WTC11 (cell line): ENCODE results near the gene ZKSCAN2.

Experiments
- CBFB ChIP-seq: sonication (generic); formaldehyde crosslinking; IDR thresholded peaks from 2 replicates; pipeline ENCODE4 v1.8.1; 2022; ENCODE audit warnings: mild to moderate bottlenecking, low read depth, missing genetic modification reagents
- CREB1 ChIP-seq: sonication (generic); formaldehyde crosslinking; IDR thresholded peaks from 2 replicates; pipeline ENCODE4 v1.8.0; 2023; ENCODE audit warnings: mild to moderate bottlenecking, missing genetic modification reagents
- CTCF ChIP-seq: fragments of 200-600 bp; IDR thresholded peaks from 2 replicates; pipeline ENCODE4 v1.8.0; 2022; ENCODE audit warnings: antibody characterized with exemption
- NR2C2 ChIP-seq: sonication (generic); formaldehyde crosslinking; IDR thresholded peaks from 2 replicates; pipeline ENCODE4 v1.8.0; 2022; ENCODE audit warnings: mild to moderate bottlenecking, missing genetic modification reagents
- RELA ChIP-seq: sonication (generic); formaldehyde crosslinking; IDR thresholded peaks from 2 replicates; pipeline ENCODE4 v1.8.1; 2022; ENCODE audit warnings: missing genetic modification reagents, mild to moderate bottlenecking, borderline replicate concordance
- SP1 ChIP-seq: sonication (generic); formaldehyde crosslinking; conservative IDR thresholded peaks from 2 replicates; pipeline ENCODE4 v1.8.1; 2022; ENCODE audit warnings: missing genetic modification reagents
- TF ChIP-seq, protein P1 (sequence below): fragments of 250-450 bp; sonication (Bioruptor Pico); IDR thresholded peaks from 2 replicates; pipeline ENCODE4 v1.9.0; 2021; ENCODE audit warnings: moderate library complexity, mild to moderate bottlenecking, inconsistent platforms, borderline replicate concordance
- TF ChIP-seq, protein P2 (sequence below): sonication (generic); formaldehyde crosslinking; IDR thresholded peaks from 2 replicates; pipeline ENCODE4 v1.8.1; 2022; ENCODE audit warnings: low read depth, mild to moderate bottlenecking, moderate library complexity, missing genetic modification reagents, borderline replicate concordance

DNA sequence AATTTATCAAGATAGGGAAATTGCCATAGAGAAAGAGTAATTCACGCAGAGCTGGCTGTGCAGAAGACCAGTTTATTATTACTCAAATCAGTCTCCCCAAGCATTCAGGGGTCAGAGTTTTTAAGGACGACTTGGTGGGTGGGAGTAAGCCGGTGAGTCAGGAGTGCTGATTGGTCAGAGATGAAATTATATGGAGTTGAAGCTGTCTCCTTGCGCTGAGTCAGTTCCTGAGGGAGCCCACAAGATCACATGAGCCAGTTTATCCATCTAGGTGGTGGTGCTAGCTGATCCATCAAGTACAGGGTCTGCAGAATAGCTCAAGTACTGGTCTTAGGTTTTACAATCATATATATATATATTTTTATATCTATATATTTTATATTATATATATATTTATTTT, 46.9 kb downstream of the ZKSCAN2 start:
- TF ChIP-seq CBFB (CRISPR knock-in tag), result no peak
- no peak for TF ChIP-seq CTCF
- TF ChIP-seq CREB1 (CRISPR knock-in tag), result no peak
- no peak for TF ChIP-seq RELA (CRISPR knock-in tag)
- TF ChIP-seq, protein P1, sequence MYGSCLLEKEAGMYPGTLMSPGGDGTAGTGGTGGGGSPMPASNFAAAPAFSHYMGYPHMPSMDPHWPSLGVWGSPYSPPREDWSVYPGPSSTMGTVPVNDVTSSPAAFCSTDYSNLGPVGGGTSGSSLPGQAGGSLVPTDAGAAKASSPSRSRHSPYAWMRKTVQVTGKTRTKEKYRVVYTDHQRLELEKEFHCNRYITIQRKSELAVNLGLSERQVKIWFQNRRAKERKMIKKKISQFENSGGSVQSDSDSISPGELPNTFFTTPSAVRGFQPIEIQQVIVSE, result no peak
- no peak for TF ChIP-seq SP1
- no peak for TF ChIP-seq NR2C2
- TF ChIP-seq, protein P2, sequence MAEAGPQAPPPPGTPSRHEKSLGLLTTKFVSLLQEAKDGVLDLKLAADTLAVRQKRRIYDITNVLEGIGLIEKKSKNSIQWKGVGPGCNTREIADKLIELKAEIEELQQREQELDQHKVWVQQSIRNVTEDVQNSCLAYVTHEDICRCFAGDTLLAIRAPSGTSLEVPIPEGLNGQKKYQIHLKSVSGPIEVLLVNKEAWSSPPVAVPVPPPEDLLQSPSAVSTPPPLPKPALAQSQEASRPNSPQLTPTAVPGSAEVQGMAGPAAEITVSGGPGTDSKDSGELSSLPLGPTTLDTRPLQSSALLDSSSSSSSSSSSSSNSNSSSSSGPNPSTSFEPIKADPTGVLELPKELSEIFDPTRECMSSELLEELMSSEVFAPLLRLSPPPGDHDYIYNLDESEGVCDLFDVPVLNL (CRISPR knock-in tag), result no peak
